PC-3 (cell line): ENCODE measurements around the gene TMEM131L. TPM values are rescaled to one million over a fixed set of nuclear protein-coding genes. Genes with fewer than 3 reads are reported as not detected.
A peak's percentile ranks its signal among the peaks of the same experiment; 100 is the strongest.

Source experiments
- ATAC-seq: fragments of 200-7000 bp; cut with Tn5 transposase; 2 replicates; pipeline ENCODE4 v1.9.1; 2020; ENCODE audit warnings: mild to moderate bottlenecking, moderate library complexity
- BruUV-seq: library from RNA; stranded (reverse); fragments of 400-500 nt; replicated peaks from 2 replicates; lab custom pipeline; 2021; lab: Mats Ljungman, UMichigan
- CTCF ChIA-PET: fragments of 300-600 bp; sonication (Branson Sonifier 250); formaldehyde crosslinking; loops from one replicate; lab custom pipeline; 2022; ENCODE audit warnings: antibody characterized with exemption; lab: Charles Lee
- POLR2A ChIA-PET: fragments of 300-600 bp; sonication (Branson Sonifier 250); formaldehyde crosslinking; loops from one replicate; lab custom pipeline; 2022; ENCODE audit warnings: antibody characterized with exemption; ENCODE audit not compliant: unreplicated experiment; lab: Charles Lee
- DNase-seq: peaks from one replicate; pipeline ENCODE4 v3.0.0-alpha.2; 2015
- H2AFZ ChIP-seq: fragments of 300-600 bp; sonication (generic); 2 replicates; pipeline ENCODE4 v1.6.0; 2016; ENCODE audit warnings: antibody characterized with exemption, low read length
- H3F3A ChIP-seq: fragments of 300-600 bp; sonication (generic); one replicate; pipeline ENCODE4 v1.6.0; 2017; ENCODE audit warnings: antibody characterized with exemption, low read length, control low read depth, mild to moderate bottlenecking; ENCODE audit not compliant: unreplicated experiment
- H3K27ac ChIP-seq: fragments of 300-600 bp; sonication (generic); 2 replicates; pipeline ENCODE4 v1.5.1; 2016; ENCODE audit warnings: mild to moderate bottlenecking, low read length
- H3K27me3 ChIP-seq: fragments of 300-600 bp; sonication (generic); 2 replicates; pipeline ENCODE4 v1.6.1; 2016; ENCODE audit warnings: low read length, mixed read lengths
- H3K36me3 ChIP-seq: fragments of 300-600 bp; sonication (generic); 2 replicates; pipeline ENCODE4 v1.6.1; 2016; ENCODE audit warnings: low read depth, mixed run types, low read length, mixed read lengths
- H3K4me1 ChIP-seq: fragments of 300-600 bp; sonication (generic); 2 replicates; pipeline ENCODE4 v1.5.1; 2016; ENCODE audit warnings: low read length; ENCODE audit not compliant: insufficient read depth
- H3K4me2 ChIP-seq: fragments of 300-600 bp; sonication (generic); 2 replicates; pipeline ENCODE4 v1.6.0; 2016; ENCODE audit warnings: low read length
- H3K4me3 ChIP-seq: fragments of 300-600 bp; sonication (generic); 2 replicates; pipeline ENCODE4 v1.5.1; 2016; ENCODE audit warnings: mild to moderate bottlenecking, low read length, mixed read lengths
- H3K79me2 ChIP-seq: fragments of 300-600 bp; sonication (generic); 2 replicates; pipeline ENCODE4 v1.6.1; 2017; ENCODE audit warnings: low read length, mixed read lengths
- H3K9ac ChIP-seq: fragments of 300-600 bp; sonication (generic); 2 replicates; pipeline ENCODE4 v1.6.0; 2016; ENCODE audit warnings: mild to moderate bottlenecking, low read length
- H3K9me2 ChIP-seq: fragments of 300-600 bp; sonication (generic); replicated peaks from 2 replicates; pipeline ENCODE4 v1.6.1; 2016; ENCODE audit warnings: mixed run types, low read length, mixed read lengths
- H3K9me3 ChIP-seq: fragments of 300-600 bp; sonication (generic); 2 replicates; pipeline ENCODE4 v1.6.1; 2016; ENCODE audit warnings: low read length, mixed read lengths
- H4K20me1 ChIP-seq: fragments of 300-600 bp; sonication (generic); 2 replicates; pipeline ENCODE4 v1.6.1; 2016; ENCODE audit warnings: low read length, mixed read lengths
- CTCF ChIP-seq: fragments of 300-600 bp; sonication (generic); conservative IDR thresholded peaks from 2 replicates; pipeline ENCODE4 v1.5.1; 2017; ENCODE audit warnings: antibody characterized with exemption, low read depth, mild to moderate bottlenecking, low read length
- EZH2 ChIP-seq: fragments of 300-600 bp; sonication (generic); IDR thresholded peaks from one replicate; pipeline ENCODE4 v1.6.1; 2017; ENCODE audit warnings: antibody characterized with exemption, mild to moderate bottlenecking, low read length; ENCODE audit not compliant: unreplicated experiment
- EZH2phosphoT487 ChIP-seq: fragments of 300-600 bp; sonication (generic); IDR thresholded peaks from 2 replicates; pipeline ENCODE4 v1.6.1; 2018; ENCODE audit warnings: mild to moderate bottlenecking, antibody characterized with exemption, low read length, borderline replicate concordance
- intact Hi-C: fragments of 100-400 bp; cut with micrococcal nuclease; formaldehyde crosslinking; loops from 2 replicates; pipeline ENCODE4 v1.9.0; 2023
- total RNA-seq: library from RNA; depleted of rRNA; stranded (reverse); fragments of >200 nt; gene quantifications from 2 replicates; pipeline ENCODE4 v1.2.3, GENCODE V29; 2014

TMEM131L gene
- total RNA-seq, 1 experiment from 2014 or later: 7.7 TPM

- no peak for ATAC-seq
- no peak for TF ChIP-seq EZH2phosphoT487
- TF ChIP-seq EZH2: no peak
- TF ChIP-seq CTCF: no peak
- DNase-seq: no peak
- BruUV-seq: no TSS peak
- Histone ChIP-seq H2AFZ (no peak overlapping the region), H3F3A (no peaks in the 10 kb centered on the region), H3K79me2 (no peaks in the 10 kb centered on the region), H3K9ac (no peak overlapping the region), H4K20me1 (no peaks in the 10 kb centered on the region), H3K27me3 (no peaks in the 10 kb centered on the region), H3K27ac (no peak overlapping the region), H3K9me2 (no peaks in the 10 kb centered on the region), H3K36me3 (no peaks in the 10 kb centered on the region), H3K9me3 (no peaks in the 10 kb centered on the region), H3K4me3 (no peak overlapping the region), H3K4me2 (no peak overlapping the region), H3K4me1 (no peaks in the 10 kb centered on the region)
- CTCF ChIA-PET: no interaction called here
- intact Hi-C loops: no loop called here
- POLR2A ChIA-PET: no interaction called here
These were observed 25.7 kb upstream of the TMEM131L start for GRCh38 chr4:153440475-153440874.

DNA sequence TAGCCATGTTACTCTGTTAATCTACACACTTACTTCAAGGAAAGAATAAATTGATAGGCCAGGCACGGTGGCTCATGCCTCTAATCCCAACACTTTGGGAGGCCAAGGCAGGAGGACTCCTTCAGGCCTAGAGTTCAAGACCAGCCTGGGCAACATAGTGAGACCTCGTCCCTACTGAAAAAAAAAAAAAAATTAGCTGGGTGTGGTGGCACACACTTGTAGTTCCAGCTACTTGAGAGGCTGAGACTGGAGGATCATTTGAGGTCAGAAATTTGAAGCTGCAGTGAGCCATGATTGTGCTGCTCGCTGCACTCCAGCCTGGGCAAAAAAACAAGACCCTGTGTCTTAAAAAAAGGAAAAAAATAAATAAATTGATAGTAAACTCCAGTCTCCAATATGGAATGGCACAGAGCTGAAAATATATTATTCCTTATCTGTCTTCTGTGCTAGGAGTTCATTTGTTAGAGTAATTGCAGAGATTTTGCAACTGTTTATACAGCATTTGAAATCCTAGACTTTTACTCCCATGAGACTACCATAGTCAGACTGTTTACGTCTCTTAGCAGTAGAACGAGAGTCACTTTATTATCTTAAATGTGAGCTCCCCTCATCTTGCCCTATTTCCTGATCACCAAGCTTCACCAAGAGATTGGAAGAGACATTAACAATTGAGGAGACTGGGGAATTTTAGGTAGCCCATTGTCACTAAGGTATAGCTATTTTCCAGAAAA is 18.8 kb upstream of the TMEM131L start:
- no peak for ATAC-seq
- Histone ChIP-seq H3K4me3 (no peak overlapping the region), H3K27ac (no peak overlapping the region), H3K9me3 (no peaks in the 10 kb centered on the region), H3F3A (no peaks in the 10 kb centered on the region), H4K20me1 (no peaks in the 10 kb centered on the region), H3K9ac (no peak overlapping the region), H2AFZ (no peak overlapping the region), H3K9me2 (no peaks in the 10 kb centered on the region), H3K4me2 (no peak overlapping the region), H3K79me2 (no peaks in the 10 kb centered on the region), H3K27me3 (no peaks in the 10 kb centered on the region), H3K4me1 (peaks cover 7% of the 10 kb centered on the region), H3K36me3 (no peaks in the 10 kb centered on the region)
- no TSS peak for BruUV-seq
- ChIA-PET POLR2A (no interaction called here), CTCF (no interaction called here)
- TF ChIP-seq EZH2phosphoT487: no peak
- TF ChIP-seq EZH2: no peak
- TF ChIP-seq CTCF: no peak
- intact Hi-C loops: no loop called here
- DNase-seq: no peak

- H3K9me2 ChIP-seq: no peaks in the 10 kb centered on the region
- H4K20me1 ChIP-seq: no peaks in the 10 kb centered on the region
- no peak overlapping the region for H3K4me3 ChIP-seq
- H3K9ac ChIP-seq: no peak overlapping the region
- no peak overlapping the region for H3K27ac ChIP-seq
- BruUV-seq: no TSS peak
- 0 out of 2 replicates have a peak overlapping the region, but pooled peaks have one; percentile 4 for H2AFZ ChIP-seq
- no peaks in the 10 kb centered on the region for H3K79me2 ChIP-seq
- no peaks in the 10 kb centered on the region for H3K27me3 ChIP-seq
- H3F3A ChIP-seq: no peaks in the 10 kb centered on the region
- H3K4me2 ChIP-seq: no peak overlapping the region
- intact Hi-C loops: no loop called here
- H3K9me3 ChIP-seq: no peaks in the 10 kb centered on the region
- H3K36me3 ChIP-seq: no peaks in the 10 kb centered on the region
- no peak for TF ChIP-seq EZH2
- no peak for TF ChIP-seq EZH2phosphoT487
- TF ChIP-seq CTCF: no peak
- no peak for DNase-seq
- no peak for ATAC-seq
- ChIA-PET CTCF (no interaction called here), POLR2A (interaction anchor here (0.6 kb wide), 1 partner anchor 9 kb away, joined by 4 read pairs; no protein-coding TSS in a partner anchor)
- peaks cover 7% of the 10 kb centered on the region for H3K4me1 ChIP-seq
These were observed 18.0 kb upstream of the TMEM131L start for GRCh38 chr4:153448003-153448731.
